ENCODE measurements around the gene MOB3B.

DNA sequence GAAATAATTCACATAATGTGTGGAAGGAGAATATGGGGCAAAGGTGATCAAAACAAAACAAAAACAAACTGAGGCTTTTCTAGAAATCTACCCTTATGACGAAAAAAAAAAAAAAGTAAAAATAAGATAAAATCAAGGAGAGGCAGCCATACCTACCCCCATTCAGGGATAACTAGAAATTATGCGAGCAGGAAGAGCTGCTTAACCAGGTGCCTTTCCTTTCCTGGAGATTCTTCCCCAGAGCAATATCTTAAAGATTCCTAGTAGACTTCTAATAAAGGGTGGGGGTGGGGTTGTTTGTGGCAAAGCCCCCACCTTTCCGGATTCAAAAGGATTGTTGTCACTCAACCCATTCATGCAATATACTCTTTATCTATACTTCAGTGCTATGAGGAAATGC is 117.5 kb downstream of the MOB3B start:
- TF ChIP-seq ZNF384 (IDR thresholded peaks at IDR 0.05) (no peak), ELF4 (IDR thresholded peaks at IDR 0.05) (no peak), BHLHE40 (IDR thresholded peaks at IDR 0.05; ENCODE audit: borderline replicate concordance) (no peak), FOXM1 (IDR thresholded peaks at IDR 0.05; ENCODE audit: borderline replicate concordance) (no peak), SUZ12 (IDR thresholded peaks at IDR 0.05) (no peak), SP1 (IDR thresholded peaks at IDR 0.05) (no peak), CTBP1 (IDR thresholded peaks at IDR 0.05; ENCODE audit: borderline replicate concordance) (no peak)
- TF ChIP-seq, protein P1, sequence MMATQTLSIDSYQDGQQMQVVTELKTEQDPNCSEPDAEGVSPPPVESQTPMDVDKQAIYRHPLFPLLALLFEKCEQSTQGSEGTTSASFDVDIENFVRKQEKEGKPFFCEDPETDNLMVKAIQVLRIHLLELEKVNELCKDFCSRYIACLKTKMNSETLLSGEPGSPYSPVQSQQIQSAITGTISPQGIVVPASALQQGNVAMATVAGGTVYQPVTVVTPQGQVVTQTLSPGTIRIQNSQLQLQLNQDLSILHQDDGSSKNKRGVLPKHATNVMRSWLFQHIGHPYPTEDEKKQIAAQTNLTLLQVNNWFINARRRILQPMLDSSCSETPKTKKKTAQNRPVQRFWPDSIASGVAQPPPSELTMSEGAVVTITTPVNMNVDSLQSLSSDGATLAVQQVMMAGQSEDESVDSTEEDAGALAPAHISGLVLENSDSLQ (IDR thresholded peaks at IDR 0.05) = no peak
